H1 (cell line): ENCODE results near the gene ZNF423. TPM values are rescaled to one million over a fixed set of nuclear protein-coding genes. Genes with fewer than 3 reads are reported as not detected.

ENCODE experiments used
- BACH1 ChIP-seq: IDR thresholded peaks from 2 replicates; pipeline ENCODE4 v1.6.1; 2012; ENCODE audit warnings: low read length, improper control_type of control experiment
- FOSL1 ChIP-seq: IDR thresholded peaks from 2 replicates; pipeline ENCODE4 v1.6.1; 2011; ENCODE audit warnings: mild to moderate bottlenecking, low read depth, low read length, moderate library complexity; ENCODE audit not compliant: insufficient read depth
- KDM1A ChIP-seq: fragments of 200-600, 300-600 bp; sonication (generic); IDR thresholded peaks from 2 replicates; pipeline ENCODE4 v1.7.1; 2016; ENCODE audit warnings: mild to moderate bottlenecking, low read length, borderline replicate concordance
- POU5F1 ChIP-seq: IDR thresholded peaks from 2 replicates; pipeline ENCODE4 v1.6.1; 2011; ENCODE audit warnings: low read depth, mild to moderate bottlenecking, low read length, moderate library complexity
- SAP30 ChIP-seq: fragments of 300-600 bp; sonication (generic); IDR thresholded peaks from 2 replicates; pipeline ENCODE4 v1.7.1; 2012; ENCODE audit warnings: low read length, moderate library complexity, mild to moderate bottlenecking, inconsistent platforms; ENCODE audit not compliant: insufficient read depth, insufficient replicate concordance
- SIN3A ChIP-seq, 2 experiments: IDR thresholded peaks in 1 of 2; conservative IDR thresholded peaks in 1 of 2; 2 replicates each; pipeline ENCODE4 v1.6.1; 2011 to 2012; ENCODE audit warnings: low read length in 2 of 2, improper control_type of control experiment in 1 of 2, low read depth in 1 of 2, mild to moderate bottlenecking in 1 of 2
- SP4 ChIP-seq: IDR thresholded peaks from 2 replicates; pipeline ENCODE4 v1.6.1; 2012; ENCODE audit warnings: low read length, inconsistent platforms
- TAF7 ChIP-seq: optimal IDR thresholded peaks from 2 replicates; pipeline ENCODE3; 2011; ENCODE audit warnings: low read depth, mild to moderate bottlenecking, inconsistent platforms, low read length, moderate library complexity, borderline replicate concordance
- YY1 ChIP-seq: IDR thresholded peaks from 2 replicates; pipeline ENCODE4 v1.6.1; 2011; ENCODE audit warnings: low read depth, mild to moderate bottlenecking, low read length
- polyA plus RNA-seq, 7 experiments: library from polyadenylated mRNA; depleted of rRNA in 3 of 7; stranded (reverse) in 5 of 7; unstranded in 2 of 7; fragments of >200 nt in 5 of 7; fragments of 200-250 nt in 2 of 7; gene quantifications; 1 replicate in 5 of 7; 2 replicates in 1 of 7; 4 replicates in 1 of 7; pipeline versions ENCODE4 v1.2.1 to v1.2.3, GENCODE V29; 2011 to 2013; ENCODE audit warnings: missing spikeins in 2 of 7, mixed read lengths in 2 of 7
- total RNA-seq: library from RNA; stranded (reverse); fragmentation: NEBNext Ultra II Directional; extraction: Animal tissue kit (Norgen Biotek cat#: 25700); gene quantifications from 2 replicates; pipeline ENCODE4 v1.2.1, GENCODE V29; 2021
- TF ChIP-seq, protein P1 (sequence below): fragments of 300-600 bp; sonication (generic); IDR thresholded peaks from 2 replicates; pipeline ENCODE4 v1.7.1; 2012; ENCODE audit warnings: low read length, moderate library complexity, mild to moderate bottlenecking, inconsistent platforms; ENCODE audit not compliant: insufficient replicate concordance

The ZNF423 gene
- total and polyA plus RNA-seq, 2 of the 8 experiments (the other 6 are each of a cell fraction or from before 2014, with no cell fraction given), result 38.2 to 52.3 TPM

DNA sequence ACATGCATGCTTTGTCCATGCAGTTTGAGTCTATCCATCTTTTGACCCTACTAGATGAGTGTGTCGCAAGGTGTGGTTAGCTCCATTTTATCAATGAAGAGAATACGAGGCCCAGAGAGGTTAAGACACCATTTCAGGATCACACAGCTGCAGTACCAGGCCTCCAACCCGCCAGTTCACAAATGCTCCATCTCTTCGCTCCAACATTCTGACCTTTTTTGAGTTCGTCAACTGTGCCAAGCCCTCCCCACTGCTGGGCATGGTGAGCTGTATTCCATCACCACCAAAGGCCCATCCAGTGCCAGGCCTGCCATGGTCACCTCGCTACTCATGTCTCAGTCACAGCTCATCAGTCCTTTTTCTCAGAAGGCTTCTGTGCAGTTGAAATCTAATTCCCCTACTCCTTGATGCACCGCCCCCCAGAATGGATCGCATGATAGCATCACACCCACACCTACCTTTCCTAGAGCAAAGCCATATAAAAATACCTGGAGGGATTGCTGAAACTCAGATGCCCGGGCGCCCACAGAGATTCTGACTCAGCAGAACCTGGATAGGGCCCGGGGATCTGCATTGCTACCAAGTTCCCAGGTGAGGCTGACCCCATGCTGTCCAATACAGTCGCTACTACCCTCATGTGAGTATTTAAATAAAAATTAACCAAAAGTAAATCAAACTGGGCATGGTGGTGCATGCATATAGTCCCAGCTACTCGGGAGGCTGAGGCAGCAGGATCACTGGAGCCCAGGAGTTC lies 38.0 kb downstream of the ZNF423 start (continued):
- TF ChIP-seq, protein P1, sequence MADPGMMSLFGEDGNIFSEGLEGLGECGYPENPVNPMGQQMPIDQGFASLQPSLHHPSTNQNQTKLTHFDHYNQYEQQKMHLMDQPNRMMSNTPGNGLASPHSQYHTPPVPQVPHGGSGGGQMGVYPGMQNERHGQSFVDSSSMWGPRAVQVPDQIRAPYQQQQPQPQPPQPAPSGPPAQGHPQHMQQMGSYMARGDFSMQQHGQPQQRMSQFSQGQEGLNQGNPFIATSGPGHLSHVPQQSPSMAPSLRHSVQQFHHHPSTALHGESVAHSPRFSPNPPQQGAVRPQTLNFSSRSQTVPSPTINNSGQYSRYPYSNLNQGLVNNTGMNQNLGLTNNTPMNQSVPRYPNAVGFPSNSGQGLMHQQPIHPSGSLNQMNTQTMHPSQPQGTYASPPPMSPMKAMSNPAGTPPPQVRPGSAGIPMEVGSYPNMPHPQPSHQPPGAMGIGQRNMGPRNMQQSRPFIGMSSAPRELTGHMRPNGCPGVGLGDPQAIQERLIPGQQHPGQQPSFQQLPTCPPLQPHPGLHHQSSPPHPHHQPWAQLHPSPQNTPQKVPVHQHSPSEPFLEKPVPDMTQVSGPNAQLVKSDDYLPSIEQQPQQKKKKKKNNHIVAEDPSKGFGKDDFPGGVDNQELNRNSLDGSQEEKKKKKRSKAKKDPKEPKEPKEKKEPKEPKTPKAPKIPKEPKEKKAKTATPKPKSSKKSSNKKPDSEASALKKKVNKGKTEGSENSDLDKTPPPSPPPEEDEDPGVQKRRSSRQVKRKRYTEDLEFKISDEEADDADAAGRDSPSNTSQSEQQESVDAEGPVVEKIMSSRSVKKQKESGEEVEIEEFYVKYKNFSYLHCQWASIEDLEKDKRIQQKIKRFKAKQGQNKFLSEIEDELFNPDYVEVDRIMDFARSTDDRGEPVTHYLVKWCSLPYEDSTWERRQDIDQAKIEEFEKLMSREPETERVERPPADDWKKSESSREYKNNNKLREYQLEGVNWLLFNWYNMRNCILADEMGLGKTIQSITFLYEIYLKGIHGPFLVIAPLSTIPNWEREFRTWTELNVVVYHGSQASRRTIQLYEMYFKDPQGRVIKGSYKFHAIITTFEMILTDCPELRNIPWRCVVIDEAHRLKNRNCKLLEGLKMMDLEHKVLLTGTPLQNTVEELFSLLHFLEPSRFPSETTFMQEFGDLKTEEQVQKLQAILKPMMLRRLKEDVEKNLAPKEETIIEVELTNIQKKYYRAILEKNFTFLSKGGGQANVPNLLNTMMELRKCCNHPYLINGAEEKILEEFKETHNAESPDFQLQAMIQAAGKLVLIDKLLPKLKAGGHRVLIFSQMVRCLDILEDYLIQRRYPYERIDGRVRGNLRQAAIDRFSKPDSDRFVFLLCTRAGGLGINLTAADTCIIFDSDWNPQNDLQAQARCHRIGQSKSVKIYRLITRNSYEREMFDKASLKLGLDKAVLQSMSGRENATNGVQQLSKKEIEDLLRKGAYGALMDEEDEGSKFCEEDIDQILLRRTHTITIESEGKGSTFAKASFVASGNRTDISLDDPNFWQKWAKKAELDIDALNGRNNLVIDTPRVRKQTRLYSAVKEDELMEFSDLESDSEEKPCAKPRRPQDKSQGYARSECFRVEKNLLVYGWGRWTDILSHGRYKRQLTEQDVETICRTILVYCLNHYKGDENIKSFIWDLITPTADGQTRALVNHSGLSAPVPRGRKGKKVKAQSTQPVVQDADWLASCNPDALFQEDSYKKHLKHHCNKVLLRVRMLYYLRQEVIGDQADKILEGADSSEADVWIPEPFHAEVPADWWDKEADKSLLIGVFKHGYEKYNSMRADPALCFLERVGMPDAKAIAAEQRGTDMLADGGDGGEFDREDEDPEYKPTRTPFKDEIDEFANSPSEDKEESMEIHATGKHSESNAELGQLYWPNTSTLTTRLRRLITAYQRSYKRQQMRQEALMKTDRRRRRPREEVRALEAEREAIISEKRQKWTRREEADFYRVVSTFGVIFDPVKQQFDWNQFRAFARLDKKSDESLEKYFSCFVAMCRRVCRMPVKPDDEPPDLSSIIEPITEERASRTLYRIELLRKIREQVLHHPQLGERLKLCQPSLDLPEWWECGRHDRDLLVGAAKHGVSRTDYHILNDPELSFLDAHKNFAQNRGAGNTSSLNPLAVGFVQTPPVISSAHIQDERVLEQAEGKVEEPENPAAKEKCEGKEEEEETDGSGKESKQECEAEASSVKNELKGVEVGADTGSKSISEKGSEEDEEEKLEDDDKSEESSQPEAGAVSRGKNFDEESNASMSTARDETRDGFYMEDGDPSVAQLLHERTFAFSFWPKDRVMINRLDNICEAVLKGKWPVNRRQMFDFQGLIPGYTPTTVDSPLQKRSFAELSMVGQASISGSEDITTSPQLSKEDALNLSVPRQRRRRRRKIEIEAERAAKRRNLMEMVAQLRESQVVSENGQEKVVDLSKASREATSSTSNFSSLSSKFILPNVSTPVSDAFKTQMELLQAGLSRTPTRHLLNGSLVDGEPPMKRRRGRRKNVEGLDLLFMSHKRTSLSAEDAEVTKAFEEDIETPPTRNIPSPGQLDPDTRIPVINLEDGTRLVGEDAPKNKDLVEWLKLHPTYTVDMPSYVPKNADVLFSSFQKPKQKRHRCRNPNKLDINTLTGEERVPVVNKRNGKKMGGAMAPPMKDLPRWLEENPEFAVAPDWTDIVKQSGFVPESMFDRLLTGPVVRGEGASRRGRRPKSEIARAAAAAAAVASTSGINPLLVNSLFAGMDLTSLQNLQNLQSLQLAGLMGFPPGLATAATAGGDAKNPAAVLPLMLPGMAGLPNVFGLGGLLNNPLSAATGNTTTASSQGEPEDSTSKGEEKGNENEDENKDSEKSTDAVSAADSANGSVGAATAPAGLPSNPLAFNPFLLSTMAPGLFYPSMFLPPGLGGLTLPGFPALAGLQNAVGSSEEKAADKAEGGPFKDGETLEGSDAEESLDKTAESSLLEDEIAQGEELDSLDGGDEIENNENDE, result no peak
- TF ChIP-seq TAF7 (no peak), YY1 (no peak), POU5F1 (no peak), BACH1 (peak; percentile 72), SIN3A (conservative IDR thresholded peaks at IDR 0.05 in 1 of 2, IDR thresholded peaks at IDR 0.05 in 1 of 2; ENCODE audit: low read depth in 1 of 2, low read length in 2 of 2) (no peak), SP4 (no peak), FOSL1 (no peak), SAP30 (no peak), KDM1A (peak; percentile 37; the same call in 1 of the 2 replicates)
